HEK293 (cell line): ENCODE data around the gene NCOR1.
A peak's percentile ranks its signal among the peaks of the same experiment; 100 is the strongest.

Experiments used
- CTCF ChIA-PET: fragments of 350-600 bp; formaldehyde crosslinking; extraction: SDS; loops from one replicate; lab custom pipeline; 2021; ENCODE audit warnings: antibody characterized with exemption; lab: Yijun Ruan, JAX
- POLR2A ChIA-PET: fragments of 300-600 bp; formaldehyde crosslinking; extraction: SDS; loops from one replicate; lab custom pipeline; 2020; ENCODE audit warnings: antibody characterized with exemption, inconsistent platforms; lab: Yijun Ruan, JAX
- H3K27ac ChIP-seq: fragments of 200-500 bp; sonication (Bioruptor generic); 2 replicates; pipeline ENCODE4 v1.5.1; 2014; ENCODE audit warnings: low read depth, low read length, control low read depth, inconsistent platforms; ENCODE audit errors: extremely low read depth
- H3K36me3 ChIP-seq, 2 experiments: fragments of 200-500 bp in 1 of 2; sonication (Bioruptor generic) in 1 of 2; 1 replicate in 1 of 2; 2 replicates in 1 of 2; pipeline ENCODE4 v1.5.1; 2014 to 2017; ENCODE audit warnings: inconsistent platforms in 2 of 2, low read length in 2 of 2; ENCODE audit not compliant: control insufficient read depth in 2 of 2, insufficient read depth in 1 of 2
- H3K4me1 ChIP-seq: fragments of 200-500 bp; sonication (Bioruptor generic); 2 replicates; pipeline ENCODE4 v1.5.1; 2014; ENCODE audit warnings: mild to moderate bottlenecking, low read length, inconsistent platforms; ENCODE audit not compliant: control insufficient read depth, insufficient read depth
- H3K4me3 ChIP-seq: 2 replicates; pipeline ENCODE4 v1.5.1; 2011; ENCODE audit warnings: low read depth, mild to moderate bottlenecking, control low read depth, low read length, moderate library complexity
- H3K9me3 ChIP-seq: fragments of 200-500 bp; sonication (Bioruptor generic); 2 replicates; pipeline ENCODE4 v1.5.1; 2014; ENCODE audit warnings: low read depth, low read length, inconsistent platforms; ENCODE audit not compliant: control insufficient read depth, insufficient read depth
- CTCF ChIP-seq: fragments of 450-650 bp; formaldehyde crosslinking; IDR thresholded peaks from 2 replicates; pipeline ENCODE4 v1.5.1; 2016; ENCODE audit warnings: missing biosample characterization, missing genetic modification characterization
- GFI1B ChIP-seq: fragments of 450-650 bp; formaldehyde crosslinking; IDR thresholded peaks from 2 replicates; pipeline ENCODE4 v1.5.1; 2016; ENCODE audit warnings: missing biosample characterization, missing genetic modification characterization
- HOXD13 ChIP-seq: sonication (generic); formaldehyde crosslinking; IDR thresholded peaks from 2 replicates; pipeline ENCODE4 v1.8.0; 2022; ENCODE audit warnings: missing genetic modification reagents, borderline replicate concordance
- IKZF3 ChIP-seq: fragments of 450-650 bp; IDR thresholded peaks from 2 replicates; pipeline ENCODE4 v1.5.0; 2018; ENCODE audit warnings: missing biosample characterization, mild to moderate bottlenecking, missing genetic modification characterization, moderate library complexity
- KLF17 ChIP-seq: fragments of 450-650 bp; formaldehyde crosslinking; IDR thresholded peaks from 2 replicates; pipeline ENCODE4 v1.5.1; 2016; ENCODE audit warnings: missing biosample characterization, missing genetic modification characterization
- SCRT2 ChIP-seq: fragments of 450-650 bp; formaldehyde crosslinking; IDR thresholded peaks from 2 replicates; pipeline ENCODE4 v1.5.1; 2016; ENCODE audit warnings: missing biosample characterization, missing genetic modification characterization
- TCF7L2 ChIP-seq: IDR thresholded peaks from 2 replicates; pipeline ENCODE4 v1.6.1; 2011; ENCODE audit warnings: low read depth, mild to moderate bottlenecking, inconsistent platforms, low read length, moderate library complexity, borderline replicate concordance
- ZBTB17 ChIP-seq: fragments of 450-650 bp; formaldehyde crosslinking; IDR thresholded peaks from 2 replicates; pipeline ENCODE4 v1.5.1; 2016; ENCODE audit warnings: missing biosample characterization, missing genetic modification characterization
- ZBTB21 ChIP-seq: fragments of 450-650 bp; formaldehyde crosslinking; IDR thresholded peaks from 2 replicates; pipeline ENCODE4 v1.5.1; 2017; ENCODE audit warnings: missing biosample characterization, missing genetic modification characterization
- ZEB2 ChIP-seq: fragments of 450-650 bp; formaldehyde crosslinking; IDR thresholded peaks from 2 replicates; pipeline ENCODE4 v1.5.1; 2016; ENCODE audit warnings: missing biosample characterization, missing genetic modification characterization
- ZFP41 ChIP-seq: fragments of 450-650 bp; formaldehyde crosslinking; IDR thresholded peaks from 2 replicates; pipeline ENCODE4 v1.5.1; 2016; ENCODE audit warnings: missing biosample characterization, missing genetic modification characterization, borderline replicate concordance
- ZNF133 ChIP-seq: fragments of 450-650 bp; formaldehyde crosslinking; IDR thresholded peaks from 2 replicates; pipeline ENCODE4 v1.5.1; 2016; ENCODE audit warnings: missing biosample characterization, missing genetic modification characterization
- ZNF211 ChIP-seq: fragments of 450-650 bp; formaldehyde crosslinking; IDR thresholded peaks from 2 replicates; pipeline ENCODE4 v1.5.1; 2016; ENCODE audit warnings: low read depth, missing biosample characterization, missing genetic modification characterization
- ZNF24 ChIP-seq: fragments of 450-650 bp; formaldehyde crosslinking; IDR thresholded peaks from 2 replicates; pipeline ENCODE4 v1.5.1; 2016; ENCODE audit warnings: missing biosample characterization, missing genetic modification characterization
- ZNF404 ChIP-seq: fragments of 450-650 bp; formaldehyde crosslinking; IDR thresholded peaks from 2 replicates; pipeline ENCODE4 v1.5.1; 2017; ENCODE audit warnings: missing biosample characterization, missing genetic modification characterization
- ZNF501 ChIP-seq: fragments of 450-650 bp; formaldehyde crosslinking; IDR thresholded peaks from 2 replicates; pipeline ENCODE4 v1.5.1; 2016; ENCODE audit warnings: missing biosample characterization, missing genetic modification characterization
- ZNF510 ChIP-seq: fragments of 450-650 bp; formaldehyde crosslinking; IDR thresholded peaks from 2 replicates; pipeline ENCODE4 v1.5.1; 2018; ENCODE audit warnings: mild to moderate bottlenecking, missing genetic modification characterization, missing biosample characterization; ENCODE audit not compliant: insufficient replicate concordance
- ZNF560 ChIP-seq: fragments of 450-650 bp; formaldehyde crosslinking; IDR thresholded peaks from 2 replicates; pipeline ENCODE4 v1.5.1; 2017; ENCODE audit warnings: missing biosample characterization, missing genetic modification characterization, borderline replicate concordance
- ZNF623 ChIP-seq: fragments of 450-650 bp; formaldehyde crosslinking; IDR thresholded peaks from 2 replicates; pipeline ENCODE4 v1.5.1; 2016; ENCODE audit warnings: missing biosample characterization, missing genetic modification characterization
- ZNF624 ChIP-seq: fragments of 450-650 bp; formaldehyde crosslinking; IDR thresholded peaks from 2 replicates; pipeline ENCODE4 v1.5.1; 2017; ENCODE audit warnings: missing biosample characterization, missing genetic modification characterization
- ZNF654 ChIP-seq: fragments of 450-650 bp; formaldehyde crosslinking; IDR thresholded peaks from 2 replicates; pipeline ENCODE4 v1.5.1; 2016; ENCODE audit warnings: low read depth, missing biosample characterization, missing genetic modification characterization
- ZNF658 ChIP-seq: fragments of 450-650 bp; formaldehyde crosslinking; IDR thresholded peaks from 2 replicates; pipeline ENCODE4; 2016; ENCODE audit warnings: missing biosample characterization, missing genetic modification characterization
- ZSCAN5A ChIP-seq: fragments of 450-650 bp; formaldehyde crosslinking; IDR thresholded peaks from 2 replicates; pipeline ENCODE4 v1.5.1; 2016; ENCODE audit warnings: missing biosample characterization, missing genetic modification characterization
- TF ChIP-seq, protein P1 (sequence below): fragments of 450-650 bp; formaldehyde crosslinking; IDR thresholded peaks from 2 replicates; pipeline ENCODE4 v1.5.1; 2016; ENCODE audit warnings: missing biosample characterization, missing genetic modification characterization, low read depth
- TF ChIP-seq, protein P2 (sequence below): fragments of 450-650 bp; formaldehyde crosslinking; IDR thresholded peaks from 2 replicates; pipeline ENCODE4 v1.5.1; 2016; ENCODE audit warnings: missing biosample characterization, missing genetic modification characterization
- TF ChIP-seq, protein P3 (sequence below): fragments of 450-650 bp; formaldehyde crosslinking; IDR thresholded peaks from 2 replicates; pipeline ENCODE4 v1.5.1; 2017; ENCODE audit warnings: missing biosample characterization, missing genetic modification characterization

Gene NCOR1

GRCh38 chr17:16214190-16215001 is 938 bp downstream of the NCOR1 start:
- POLR2A ChIA-PET = interaction anchor here (0.8 to 2.6 kb wide), 12 partner anchors 10 to 224 kb away, joined by 3 to 14 read pairs (median 4); partner anchors contain the start of genes TTC19, UBB and ZSWIM7
- Histone ChIP-seq H3K36me3 (peaks cover 0 to 6% of the 10 kb centered on the region in 2 experiments; a peak in 1 of 3 replicates), H3K9me3 (no peaks in the 10 kb centered on the region), H3K4me1 (peaks cover 12% of the 10 kb centered on the region; the same call in 1 of the 2 replicates), H3K4me3 (peak overlapping the region; percentile 99), H3K27ac (peak overlapping the region; percentile 91)
- CTCF ChIA-PET = interaction anchor here (0.6 to 2.0 kb wide), 6 partner anchors 8 to 187 kb away, joined by 3 to 6 read pairs (median 4); no protein-coding TSS in a partner anchor
- no peak for TF ChIP-seq ZNF623 (tag by site-specific recombination)
- TF ChIP-seq GFI1B (tag by site-specific recombination) = no peak
- no peak; the same call in 1 of the 2 replicates for TF ChIP-seq ZEB2 (tag by site-specific recombination)
- TF ChIP-seq IKZF3 (tag by site-specific recombination) = peak; percentile 51
- TF ChIP-seq KLF17 (tag by site-specific recombination) = no peak
- TF ChIP-seq ZNF658 = no peak
- no peak for TF ChIP-seq ZNF560
- TF ChIP-seq, protein P1, sequence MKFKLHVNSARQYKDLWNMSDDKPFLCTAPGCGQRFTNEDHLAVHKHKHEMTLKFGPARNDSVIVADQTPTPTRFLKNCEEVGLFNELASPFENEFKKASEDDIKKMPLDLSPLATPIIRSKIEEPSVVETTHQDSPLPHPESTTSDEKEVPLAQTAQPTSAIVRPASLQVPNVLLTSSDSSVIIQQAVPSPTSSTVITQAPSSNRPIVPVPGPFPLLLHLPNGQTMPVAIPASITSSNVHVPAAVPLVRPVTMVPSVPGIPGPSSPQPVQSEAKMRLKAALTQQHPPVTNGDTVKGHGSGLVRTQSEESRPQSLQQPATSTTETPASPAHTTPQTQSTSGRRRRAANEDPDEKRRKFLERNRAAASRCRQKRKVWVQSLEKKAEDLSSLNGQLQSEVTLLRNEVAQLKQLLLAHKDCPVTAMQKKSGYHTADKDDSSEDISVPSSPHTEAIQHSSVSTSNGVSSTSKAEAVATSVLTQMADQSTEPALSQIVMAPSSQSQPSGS (tag by site-specific recombination) = no peak
- TF ChIP-seq ZBTB17 (tag by site-specific recombination) = 0 out of 2 replicates have a peak, but pooled peaks have one; percentile 18
- no peak for TF ChIP-seq ZNF211 (tag by site-specific recombination)
- TF ChIP-seq SCRT2 = peak; percentile 84
- no peak for TF ChIP-seq ZSCAN5A (tag by site-specific recombination)
- TF ChIP-seq ZNF510 (tag by site-specific recombination) = no peak
- no peak for TF ChIP-seq ZBTB21 (tag by site-specific recombination)
- no peak for TF ChIP-seq CTCF (tag by site-specific recombination)
- TF ChIP-seq, protein P2, sequence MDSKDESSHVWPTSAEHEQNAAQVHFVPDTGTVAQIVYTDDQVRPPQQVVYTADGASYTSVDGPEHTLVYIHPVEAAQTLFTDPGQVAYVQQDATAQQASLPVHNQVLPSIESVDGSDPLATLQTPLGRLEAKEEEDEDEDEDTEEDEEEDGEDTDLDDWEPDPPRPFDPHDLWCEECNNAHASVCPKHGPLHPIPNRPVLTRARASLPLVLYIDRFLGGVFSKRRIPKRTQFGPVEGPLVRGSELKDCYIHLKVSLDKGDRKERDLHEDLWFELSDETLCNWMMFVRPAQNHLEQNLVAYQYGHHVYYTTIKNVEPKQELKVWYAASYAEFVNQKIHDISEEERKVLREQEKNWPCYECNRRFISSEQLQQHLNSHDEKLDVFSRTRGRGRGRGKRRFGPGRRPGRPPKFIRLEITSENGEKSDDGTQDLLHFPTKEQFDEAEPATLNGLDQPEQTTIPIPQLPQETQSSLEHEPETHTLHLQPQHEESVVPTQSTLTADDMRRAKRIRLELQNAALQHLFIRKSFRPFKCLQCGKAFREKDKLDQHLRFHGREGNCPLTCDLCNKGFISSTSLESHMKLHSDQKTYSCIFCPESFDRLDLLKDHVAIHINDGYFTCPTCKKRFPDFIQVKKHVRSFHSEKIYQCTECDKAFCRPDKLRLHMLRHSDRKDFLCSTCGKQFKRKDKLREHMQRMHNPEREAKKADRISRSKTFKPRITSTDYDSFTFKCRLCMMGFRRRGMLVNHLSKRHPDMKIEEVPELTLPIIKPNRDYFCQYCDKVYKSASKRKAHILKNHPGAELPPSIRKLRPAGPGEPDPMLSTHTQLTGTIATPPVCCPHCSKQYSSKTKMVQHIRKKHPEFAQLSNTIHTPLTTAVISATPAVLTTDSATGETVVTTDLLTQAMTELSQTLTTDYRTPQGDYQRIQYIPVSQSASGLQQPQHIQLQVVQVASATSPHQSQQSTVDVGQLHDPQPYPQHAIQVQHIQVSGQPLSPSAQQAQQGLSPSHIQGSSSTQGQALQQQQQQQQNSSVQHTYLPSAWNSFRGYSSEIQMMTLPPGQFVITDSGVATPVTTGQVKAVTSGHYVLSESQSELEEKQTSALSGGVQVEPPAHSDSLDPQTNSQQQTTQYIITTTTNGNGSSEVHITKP (tag by site-specific recombination) = peak; percentile 63
- no peak for TF ChIP-seq TCF7L2
- peak; percentile 63; the same call in 1 of the 2 replicates for TF ChIP-seq ZNF24 (tag by site-specific recombination)
- TF ChIP-seq ZNF624 (tag by site-specific recombination) = no peak
- no peak for TF ChIP-seq ZNF404 (tag by site-specific recombination)
- TF ChIP-seq ZNF654 = 0 out of 2 replicates have a peak, but pooled peaks have one; percentile 2
- TF ChIP-seq, protein P3, sequence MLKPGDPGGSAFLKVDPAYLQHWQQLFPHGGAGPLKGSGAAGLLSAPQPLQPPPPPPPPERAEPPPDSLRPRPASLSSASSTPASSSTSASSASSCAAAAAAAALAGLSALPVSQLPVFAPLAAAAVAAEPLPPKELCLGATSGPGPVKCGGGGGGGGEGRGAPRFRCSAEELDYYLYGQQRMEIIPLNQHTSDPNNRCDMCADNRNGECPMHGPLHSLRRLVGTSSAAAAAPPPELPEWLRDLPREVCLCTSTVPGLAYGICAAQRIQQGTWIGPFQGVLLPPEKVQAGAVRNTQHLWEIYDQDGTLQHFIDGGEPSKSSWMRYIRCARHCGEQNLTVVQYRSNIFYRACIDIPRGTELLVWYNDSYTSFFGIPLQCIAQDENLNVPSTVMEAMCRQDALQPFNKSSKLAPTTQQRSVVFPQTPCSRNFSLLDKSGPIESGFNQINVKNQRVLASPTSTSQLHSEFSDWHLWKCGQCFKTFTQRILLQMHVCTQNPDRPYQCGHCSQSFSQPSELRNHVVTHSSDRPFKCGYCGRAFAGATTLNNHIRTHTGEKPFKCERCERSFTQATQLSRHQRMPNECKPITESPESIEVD = peak; percentile 34; the same call in 1 of the 2 replicates
- TF ChIP-seq HOXD13 (CRISPR knock-in tag) = no peak
- no peak for TF ChIP-seq ZNF133 (tag by site-specific recombination)
- TF ChIP-seq ZFP41 (tag by site-specific recombination) = no peak
- no peak for TF ChIP-seq ZNF501 (tag by site-specific recombination)
